GM21619 (cell line): ENCODE data around the gene ENO2.

Source experiments
- ATAC-seq: cut with Tn5 transposase; IDR thresholded peaks from one replicate; pipeline ENCODE4 v1.9.1; 2021; ENCODE audit not compliant: unreplicated experiment

ENO2 gene

DNA sequence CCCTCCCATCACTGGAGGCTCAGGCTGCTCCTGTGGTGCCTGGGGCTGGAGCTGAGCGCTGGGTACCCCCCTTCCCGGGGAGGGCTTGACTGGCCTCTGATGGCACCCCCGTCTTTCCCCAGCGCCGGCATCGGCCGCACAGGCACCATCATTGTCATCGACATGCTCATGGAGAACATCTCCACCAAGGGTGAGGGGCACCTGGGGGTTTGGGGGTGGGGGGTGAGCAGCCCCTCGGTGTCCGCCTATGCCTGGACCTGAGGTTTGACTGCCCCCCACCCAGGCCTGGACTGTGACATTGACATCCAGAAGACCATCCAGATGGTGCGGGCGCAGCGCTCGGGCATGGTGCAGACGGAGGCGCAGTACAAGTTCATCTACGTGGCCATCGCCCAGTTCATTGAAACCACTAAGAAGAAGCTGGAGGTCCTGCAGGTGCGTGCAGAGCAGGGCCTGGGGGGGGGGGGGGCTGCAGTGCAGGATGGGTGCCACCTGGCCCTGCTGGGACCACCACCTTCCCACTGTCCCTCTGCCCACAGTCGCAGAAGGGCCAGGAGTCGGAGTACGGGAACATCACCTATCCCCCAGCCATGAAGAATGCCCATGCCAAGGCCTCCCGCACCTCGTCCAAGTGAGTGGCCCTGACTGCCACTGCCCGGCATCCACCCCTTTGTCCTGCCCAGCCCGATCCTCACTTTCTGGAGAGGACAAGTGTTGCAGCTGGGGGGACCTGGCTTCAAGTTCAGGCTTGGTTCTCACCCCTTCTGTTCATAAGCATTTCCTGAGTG lies 45.6 kb downstream of the ENO2 start:
- no peak for ATAC-seq

DNA sequence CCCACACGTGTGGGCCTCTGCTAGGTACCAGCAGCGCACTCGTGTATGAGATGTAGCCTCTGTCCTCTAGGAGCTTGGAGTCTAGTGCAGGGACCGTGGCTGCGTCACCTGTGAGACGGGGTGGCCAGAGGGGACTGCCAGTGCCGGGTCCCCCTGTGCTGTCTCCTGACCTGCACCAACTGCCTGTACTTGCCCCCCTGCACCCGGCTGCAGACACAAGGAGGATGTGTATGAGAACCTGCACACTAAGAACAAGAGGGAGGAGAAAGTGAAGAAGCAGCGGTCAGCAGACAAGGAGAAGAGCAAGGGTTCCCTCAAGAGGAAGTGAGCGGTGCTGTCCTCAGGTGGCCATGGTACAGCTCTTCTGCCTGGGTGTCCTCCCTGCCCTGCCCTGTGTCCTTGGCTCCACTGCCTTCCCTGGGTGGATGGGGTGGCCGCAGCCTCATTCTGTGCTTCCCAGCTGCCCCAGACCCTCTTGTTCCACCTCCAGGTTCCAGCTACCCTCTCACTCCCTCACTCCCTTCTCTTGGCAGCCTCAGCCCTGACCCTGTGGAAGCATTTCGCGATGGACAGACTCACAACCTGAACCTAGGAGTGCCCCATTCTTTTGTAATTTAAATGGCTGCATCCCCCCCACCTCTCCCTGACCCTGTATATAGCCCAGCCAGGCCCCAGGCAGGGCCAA lies 46.4 kb downstream of the ENO2 start:
- no peak for ATAC-seq

DNA sequence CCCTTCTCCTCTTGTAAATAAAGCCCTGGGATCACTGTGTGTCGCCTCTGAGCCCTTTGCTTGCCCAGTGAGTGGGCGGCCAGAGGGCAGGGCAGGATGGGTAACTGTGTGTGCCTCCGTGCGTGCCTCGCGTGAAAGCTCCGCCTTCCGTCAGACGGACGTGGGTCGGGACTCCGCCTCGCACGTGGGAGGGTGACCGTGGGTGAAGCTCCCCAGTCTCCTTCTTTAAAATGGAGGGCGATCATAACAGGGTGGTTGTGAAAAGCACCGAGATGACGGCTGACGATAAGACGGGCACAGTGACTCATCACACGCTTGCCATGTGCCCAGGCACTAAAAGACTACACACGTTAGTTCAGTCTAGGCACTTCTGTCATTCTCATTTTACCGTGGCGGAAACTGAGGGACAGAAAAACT lies 46.9 kb downstream of the ENO2 start:
- no peak for ATAC-seq

DNA sequence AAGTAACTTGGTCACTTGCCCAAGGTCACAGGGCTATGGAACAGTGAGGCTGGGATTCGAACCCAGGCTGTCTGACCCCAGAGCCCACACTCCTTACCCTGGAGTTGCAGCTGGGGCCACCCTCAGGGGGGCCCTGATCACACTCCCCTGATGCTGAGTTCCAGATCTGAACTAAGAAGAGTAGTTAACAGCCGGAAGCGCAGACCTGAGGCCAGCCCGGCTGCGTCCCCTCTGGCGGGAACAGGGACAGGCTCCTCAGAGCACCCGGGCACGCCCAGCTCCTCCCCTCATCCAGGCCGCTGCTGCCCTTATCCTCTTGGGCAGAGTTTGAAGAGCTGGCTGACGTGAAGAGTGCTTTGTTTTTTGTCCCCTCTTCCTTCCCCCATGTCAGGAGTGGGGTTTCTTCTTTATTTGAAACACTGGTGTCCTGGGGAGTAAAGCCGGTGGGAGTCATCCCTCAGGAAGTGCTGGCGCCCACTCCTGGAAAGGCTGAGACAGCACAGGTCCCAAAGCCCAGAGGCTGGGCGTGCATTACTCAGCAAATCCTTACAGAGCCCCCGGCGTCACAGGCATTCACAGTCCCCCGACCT lies 47.4 kb downstream of the ENO2 start:
- ATAC-seq: no peak

DNA sequence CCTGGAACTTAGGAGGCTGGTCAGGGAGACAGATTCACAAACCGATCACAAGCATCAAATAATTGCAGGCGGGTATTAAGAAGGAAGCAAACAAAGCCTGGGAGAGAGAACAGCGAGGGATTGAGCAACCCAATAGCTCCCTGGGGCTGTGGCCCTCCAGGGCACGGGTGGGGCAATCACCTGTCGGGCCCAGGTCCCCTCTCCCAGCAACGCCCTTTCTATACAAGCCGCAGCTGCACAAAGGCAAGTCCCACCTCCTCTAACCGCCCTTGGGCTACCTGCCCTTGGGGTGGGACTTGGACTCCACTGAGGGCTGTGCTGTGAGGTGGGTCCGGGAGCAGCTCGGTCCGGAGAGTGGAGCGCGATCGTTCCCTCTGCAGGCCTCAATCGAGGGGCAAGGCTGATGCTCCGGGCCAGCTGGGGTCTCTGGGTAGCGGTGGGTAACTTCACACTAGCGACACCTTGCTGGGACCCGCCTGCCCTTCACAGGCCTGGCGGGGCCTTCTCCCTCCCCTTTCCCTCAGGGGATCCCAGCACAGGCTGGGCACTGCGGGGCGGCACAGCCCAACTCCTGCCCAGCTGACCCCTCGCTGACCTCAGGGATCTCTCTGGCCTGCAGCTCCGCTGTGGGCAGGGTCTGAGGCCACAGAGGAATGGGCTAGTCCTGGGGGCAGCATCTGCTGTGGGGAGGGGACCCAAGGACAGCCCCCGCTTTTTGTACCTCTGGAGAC lies 48.1 kb downstream of the ENO2 start:
- no peak for ATAC-seq

DNA sequence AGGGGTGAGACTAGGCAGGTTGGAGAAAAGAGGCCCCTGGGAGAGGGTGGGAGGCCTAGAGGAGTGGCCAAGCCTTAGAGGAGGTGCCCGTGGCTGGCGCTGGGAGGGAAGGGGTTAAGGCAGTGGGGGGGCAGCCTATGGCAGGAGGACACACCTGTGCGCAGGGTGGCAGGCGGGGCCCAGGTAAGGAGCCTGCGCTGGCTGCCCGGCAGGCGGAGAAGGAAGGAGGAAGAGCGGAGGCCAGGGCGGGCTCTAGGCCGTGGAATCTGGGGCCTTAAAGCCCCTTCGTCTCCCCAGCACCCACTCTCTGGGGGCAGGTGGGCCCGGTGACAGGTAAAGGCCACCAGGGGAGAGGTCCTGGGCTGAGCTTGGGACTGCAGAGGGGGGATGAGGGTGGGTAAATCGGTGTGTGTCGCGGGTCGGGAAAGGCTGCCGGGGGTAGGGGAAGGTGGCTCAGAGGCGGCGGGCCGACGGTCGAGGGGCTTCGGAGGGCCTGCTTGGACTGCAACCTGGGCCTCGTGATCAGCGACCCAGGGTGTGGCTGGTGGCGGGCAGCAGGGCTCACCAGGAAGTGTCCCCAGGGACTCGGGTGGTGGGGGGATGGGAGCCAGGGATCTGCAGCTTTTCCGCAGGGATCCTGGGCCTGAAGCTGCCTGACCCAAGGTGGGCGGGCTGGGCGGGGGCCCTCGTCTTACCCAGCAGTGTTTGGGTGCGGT lies 48.8 kb downstream of the ENO2 start:
- no peak for ATAC-seq

DNA sequence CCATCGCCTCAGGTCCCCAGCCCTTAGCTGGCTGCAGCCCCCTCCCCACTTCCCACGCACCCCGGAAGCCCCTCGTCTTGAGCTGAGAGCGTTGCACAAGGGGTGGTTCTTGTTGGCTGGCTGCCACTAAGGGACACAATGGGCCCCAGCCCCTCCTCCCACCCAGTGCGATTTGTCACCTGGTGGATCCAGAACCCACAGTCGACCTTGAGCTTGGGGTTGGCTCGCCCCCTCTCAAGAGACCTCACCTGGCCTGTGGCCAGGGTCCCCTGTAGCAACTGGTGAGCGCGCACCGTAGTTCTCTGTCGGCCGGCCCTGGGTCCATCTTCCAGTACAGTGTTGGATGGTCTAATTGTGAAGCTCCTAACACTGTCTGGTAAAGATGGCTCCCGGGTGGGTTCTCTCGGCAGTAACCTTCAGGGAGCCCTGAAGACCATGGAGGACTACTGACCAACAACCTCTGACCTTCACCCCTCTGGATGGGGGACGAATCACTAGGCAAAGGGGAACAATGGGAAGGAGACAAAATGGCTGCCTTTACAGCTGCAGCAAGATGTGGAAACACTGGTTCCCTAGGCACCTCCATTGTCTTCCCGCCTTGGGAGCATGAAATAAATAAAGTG lies 49.5 kb downstream of the ENO2 start:
- ATAC-seq: no peak

DNA sequence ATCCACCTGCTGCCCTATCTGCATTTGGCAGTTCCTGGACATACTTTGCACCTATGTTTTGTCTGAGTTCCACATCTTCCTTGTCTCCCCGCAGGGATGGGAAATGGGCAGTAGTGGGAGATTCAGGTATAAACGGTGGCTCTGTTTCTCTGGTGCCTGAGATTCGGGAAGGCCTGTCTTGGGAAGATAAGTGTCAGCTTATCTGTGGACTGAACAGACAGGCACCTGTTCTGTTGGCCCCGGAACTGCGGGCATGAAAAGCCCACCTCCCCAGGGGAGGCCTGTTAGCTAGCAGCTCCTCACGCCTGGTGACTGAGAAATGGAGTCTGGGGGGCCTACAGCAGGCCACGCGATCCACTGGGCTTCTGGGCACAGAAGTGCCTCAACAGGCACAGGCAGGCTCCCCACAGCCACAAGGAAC lies 50.2 kb downstream of the ENO2 start:
- ATAC-seq: no peak

DNA sequence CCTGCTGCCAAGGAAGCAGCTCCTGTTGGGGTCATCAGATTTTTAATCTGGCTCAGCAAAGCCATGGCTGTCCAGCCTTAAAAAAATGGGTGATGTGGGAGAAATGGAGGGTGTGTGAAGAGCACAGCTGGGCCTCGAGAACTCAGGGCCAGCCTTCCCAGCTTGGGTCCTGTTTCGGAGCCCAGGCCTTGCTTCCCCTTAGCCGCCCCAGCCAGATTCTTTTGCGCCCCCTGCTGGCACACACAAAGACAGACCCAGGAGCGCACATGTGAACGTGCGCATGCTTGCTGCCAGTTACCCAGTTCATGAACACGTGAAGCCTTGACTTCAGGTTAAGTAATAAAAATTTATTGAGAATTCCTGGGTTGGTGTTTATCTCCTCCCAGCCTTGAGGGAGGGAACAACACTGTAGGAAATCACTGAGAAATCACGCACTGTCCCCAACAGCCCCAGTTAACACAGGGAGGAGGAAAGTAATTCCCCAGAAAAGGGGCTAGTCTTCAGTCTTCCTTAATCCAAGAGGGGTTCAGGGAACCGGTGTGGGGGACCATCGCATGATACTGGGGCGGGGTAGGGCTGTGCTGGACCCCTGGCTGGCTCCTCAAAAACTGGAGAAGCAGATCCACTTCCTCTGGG lies 50.8 kb downstream of the ENO2 start:
- ATAC-seq: peak; percentile 38

DNA sequence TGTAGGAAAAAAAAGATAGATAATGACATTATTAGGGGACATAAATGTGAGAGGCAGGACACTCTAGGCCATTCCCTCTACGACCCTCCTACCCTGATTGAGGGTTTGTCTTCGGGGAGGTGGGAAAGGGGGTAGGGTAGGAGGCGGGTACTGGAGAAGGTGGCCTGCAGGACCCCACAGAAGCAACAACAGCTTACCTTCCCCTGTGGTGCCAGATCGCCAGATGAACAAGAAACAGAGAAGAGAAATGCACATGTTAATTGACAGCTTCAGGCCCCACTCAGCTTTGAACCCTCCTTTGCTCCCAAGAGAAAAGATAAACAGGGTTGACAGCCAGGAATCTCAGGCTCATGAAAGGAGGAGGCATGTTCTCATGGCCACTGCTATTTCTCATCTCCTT lies 51.3 kb downstream of the ENO2 start:
- no peak for ATAC-seq

DNA sequence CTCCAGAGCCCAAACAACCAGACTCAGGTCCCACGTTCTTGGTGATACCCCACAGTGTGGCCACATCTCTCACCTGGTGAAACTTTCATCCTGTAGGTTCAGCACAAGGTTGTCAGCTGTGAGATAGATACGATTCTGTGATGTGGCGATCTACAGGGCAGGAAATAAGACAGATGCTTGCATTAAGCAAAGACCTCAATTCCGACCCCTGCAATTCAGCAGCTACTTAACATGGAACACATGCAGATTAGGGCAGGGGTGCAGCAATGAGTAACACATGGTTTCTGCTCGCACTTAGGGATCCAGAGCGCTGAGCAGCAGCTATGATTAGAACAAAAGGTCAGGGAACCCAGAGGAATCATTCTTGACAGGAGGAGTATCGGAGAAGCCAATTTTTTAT lies 52.0 kb downstream of the ENO2 start:
- ATAC-seq: no peak

DNA sequence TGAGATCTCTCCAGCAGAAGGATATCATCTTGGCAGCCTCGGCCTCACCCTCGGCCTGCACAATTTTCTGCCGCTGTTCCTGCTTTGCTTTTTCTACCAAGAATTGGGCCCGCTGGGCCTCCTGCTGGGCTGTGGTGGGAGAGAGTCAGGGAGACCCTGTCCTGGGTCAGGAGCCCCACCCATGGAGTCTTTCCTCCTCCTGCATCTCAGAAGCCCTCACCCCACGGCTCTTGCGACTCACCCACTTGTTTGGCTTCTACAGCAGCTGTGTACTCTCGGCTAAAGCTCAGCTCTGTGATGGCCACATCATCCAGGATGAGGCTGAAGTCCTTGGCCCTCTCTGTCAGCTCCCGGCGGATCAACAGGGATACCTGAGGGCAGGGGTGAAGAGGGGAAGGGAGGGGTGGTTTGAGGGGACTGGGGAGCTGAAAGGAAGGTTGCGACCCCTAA lies 53.3 kb downstream of the ENO2 start:
- no peak for ATAC-seq

DNA sequence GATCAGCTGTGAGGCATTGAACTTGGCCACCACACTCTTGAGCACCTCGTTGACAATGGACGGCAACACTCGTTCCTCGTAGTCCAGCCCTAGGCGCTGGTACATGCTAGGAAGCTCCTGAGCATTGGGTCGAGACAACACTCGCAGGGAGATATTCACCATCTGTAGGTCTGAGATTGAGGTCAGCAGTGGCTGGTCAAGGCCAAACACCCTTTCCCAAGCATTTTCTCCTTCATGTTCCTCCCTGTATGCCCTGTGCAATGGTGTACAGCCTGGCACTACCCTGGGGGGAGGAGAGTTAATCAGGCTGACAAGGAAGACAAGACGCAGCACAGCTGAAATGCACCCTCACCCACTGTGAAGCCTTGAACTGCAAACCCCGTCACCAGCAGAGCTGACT lies 54.0 kb downstream of the ENO2 start:
- ATAC-seq: no peak

DNA sequence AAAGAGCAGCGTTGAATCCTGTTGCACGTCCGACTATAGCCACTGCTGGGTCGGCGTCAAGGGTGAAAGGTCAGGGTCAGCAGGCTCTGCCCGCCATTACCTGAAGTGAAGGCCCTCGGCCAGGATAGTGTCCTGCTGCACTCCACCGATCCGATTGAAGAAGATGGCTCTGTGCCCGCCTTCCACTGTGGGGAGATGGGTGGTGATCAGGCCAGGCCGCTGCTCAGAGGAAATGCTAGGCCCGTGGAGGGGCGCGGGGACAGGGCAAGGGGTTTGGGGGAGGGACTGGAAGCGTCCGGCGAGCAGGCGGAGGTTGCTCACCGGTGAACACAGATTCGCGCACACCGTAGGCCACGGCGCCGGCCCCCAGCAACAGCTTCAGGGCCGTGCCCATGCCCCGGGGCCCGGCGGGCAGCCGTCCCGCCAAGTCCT lies 55.7 kb downstream of the ENO2 start:
- ATAC-seq: peak; percentile 10
